GM20000 (cell line): ENCODE data around the gene STEAP3.
"Not testable (repeated sequence)": the region's sequence is repeated elsewhere in the genome, so short reads cannot be mapped to it uniquely, and the experiment has no call there.

Source experiments
- DNase-seq: peaks from one replicate; pipeline ENCODE4 v3.0.0; 2012; ENCODE audit warnings: low spot score
- TF ChIP-seq, protein P1 (sequence below): IDR thresholded peaks from 2 replicates; pipeline ENCODE4 v1.5.1; 2012; ENCODE audit warnings: mild to moderate bottlenecking, control low read depth; ENCODE audit errors: extremely low read depth, missing control alignments

Gene STEAP3

DNA sequence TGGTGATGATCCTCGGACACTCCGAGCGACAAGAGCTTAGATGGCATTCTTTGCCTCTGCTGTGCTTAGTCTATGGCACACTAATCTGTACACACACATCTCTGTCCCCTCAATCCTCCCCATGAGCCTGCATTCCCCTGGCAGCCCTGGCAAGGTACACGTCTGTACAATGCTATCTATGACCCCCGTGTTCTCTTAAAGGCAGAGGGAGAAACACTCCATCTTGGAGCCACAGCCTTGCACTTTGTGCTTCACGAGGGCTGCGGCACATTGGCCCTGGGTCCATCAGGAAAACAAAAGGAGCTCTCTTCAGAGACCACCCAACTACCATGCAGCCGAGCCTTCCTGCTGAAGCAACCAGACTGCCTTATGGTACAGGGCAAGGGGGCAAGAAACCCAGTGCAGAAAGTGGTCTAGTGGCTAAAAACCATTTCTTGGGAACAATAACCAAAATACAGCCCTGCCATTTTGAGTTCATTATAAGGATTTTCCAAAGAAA lies 42.5 kb downstream of the STEAP3 start:
- DNase-seq = no peak
- TF ChIP-seq, protein P1, sequence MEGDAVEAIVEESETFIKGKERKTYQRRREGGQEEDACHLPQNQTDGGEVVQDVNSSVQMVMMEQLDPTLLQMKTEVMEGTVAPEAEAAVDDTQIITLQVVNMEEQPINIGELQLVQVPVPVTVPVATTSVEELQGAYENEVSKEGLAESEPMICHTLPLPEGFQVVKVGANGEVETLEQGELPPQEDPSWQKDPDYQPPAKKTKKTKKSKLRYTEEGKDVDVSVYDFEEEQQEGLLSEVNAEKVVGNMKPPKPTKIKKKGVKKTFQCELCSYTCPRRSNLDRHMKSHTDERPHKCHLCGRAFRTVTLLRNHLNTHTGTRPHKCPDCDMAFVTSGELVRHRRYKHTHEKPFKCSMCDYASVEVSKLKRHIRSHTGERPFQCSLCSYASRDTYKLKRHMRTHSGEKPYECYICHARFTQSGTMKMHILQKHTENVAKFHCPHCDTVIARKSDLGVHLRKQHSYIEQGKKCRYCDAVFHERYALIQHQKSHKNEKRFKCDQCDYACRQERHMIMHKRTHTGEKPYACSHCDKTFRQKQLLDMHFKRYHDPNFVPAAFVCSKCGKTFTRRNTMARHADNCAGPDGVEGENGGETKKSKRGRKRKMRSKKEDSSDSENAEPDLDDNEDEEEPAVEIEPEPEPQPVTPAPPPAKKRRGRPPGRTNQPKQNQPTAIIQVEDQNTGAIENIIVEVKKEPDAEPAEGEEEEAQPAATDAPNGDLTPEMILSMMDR = no peak

DNA sequence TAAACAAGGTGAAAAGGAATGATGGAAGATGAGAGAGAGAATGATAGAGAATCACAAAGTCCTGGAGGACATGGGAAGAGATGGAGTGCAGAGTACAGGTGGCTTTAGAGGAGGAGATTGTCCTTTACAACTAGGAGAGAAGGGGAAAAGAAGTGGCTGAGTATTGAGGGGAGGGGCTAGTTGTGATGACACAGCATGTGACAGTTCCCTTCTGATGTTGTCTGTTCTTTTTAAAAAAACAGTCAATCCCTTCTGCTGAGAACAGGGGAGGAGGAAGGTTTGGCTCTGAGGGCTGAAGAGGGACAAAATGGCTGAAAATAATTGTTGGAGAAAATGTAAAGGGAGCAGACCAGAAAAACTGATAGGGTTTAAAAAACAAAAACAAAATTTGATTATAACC lies 44.0 kb downstream of the STEAP3 start:
- TF ChIP-seq, protein P1 = no peak
- no peak for DNase-seq

DNA sequence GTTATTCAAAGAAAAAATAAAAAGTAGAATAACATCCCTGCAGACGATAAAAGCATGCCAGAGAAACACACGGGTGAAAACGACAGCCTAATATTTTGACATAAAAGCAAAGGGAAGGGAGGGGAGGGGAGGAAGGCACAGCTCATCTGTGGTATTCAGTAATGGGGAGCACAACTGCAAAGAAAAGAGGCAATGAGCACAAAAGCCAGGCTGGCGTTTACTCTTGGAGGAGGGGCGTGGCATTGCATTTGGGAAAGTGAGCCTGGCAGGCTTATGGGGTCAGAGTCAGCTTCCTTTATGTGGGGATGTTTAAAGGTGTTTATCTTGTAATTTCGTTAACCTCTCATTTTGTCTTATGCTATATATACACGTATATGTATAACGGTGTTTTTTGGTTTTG lies 53.2 kb downstream of the STEAP3 start:
- no peak for DNase-seq
- TF ChIP-seq, protein P1 = no peak

DNA sequence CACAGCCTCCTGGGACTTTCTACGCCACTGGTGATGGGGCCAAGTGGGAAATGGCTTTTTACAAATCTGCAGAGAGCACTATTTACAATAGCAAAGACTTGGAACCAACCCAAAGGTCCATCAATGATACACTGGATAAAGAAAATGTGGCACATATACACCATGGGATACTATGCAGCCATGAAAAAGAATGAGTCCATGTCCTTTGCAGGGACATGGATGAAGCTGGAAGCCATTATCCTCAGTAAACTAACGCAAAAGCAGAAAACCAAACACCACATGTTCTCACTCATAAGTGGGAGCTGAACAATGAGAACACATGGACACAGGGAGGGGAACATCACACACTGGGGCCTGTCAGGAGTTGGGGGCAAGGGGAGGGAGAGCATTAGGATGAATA lies 54.8 kb downstream of the STEAP3 start:
- DNase-seq = not testable (repeated sequence)

DNA sequence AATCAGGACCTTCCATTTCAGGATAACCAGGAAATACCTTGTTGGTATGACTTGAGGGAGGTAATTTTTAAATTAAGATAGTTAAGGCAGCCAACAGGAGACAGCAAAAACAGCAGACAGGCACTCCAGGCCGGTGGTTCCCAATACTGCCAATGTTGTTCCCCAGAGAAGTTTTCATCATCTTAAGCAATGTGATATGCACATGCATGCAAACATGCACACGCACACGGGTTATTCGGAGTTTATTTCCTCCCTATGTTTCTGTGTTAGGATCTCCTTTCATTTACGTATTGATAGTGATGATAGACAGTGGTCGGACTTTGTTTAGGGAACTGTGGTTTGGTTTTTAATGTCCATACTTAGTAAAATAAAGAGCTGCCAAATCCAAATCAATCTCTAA lies 55.3 kb downstream of the STEAP3 start:
- TF ChIP-seq, protein P1 = no peak
- no peak for DNase-seq

DNA sequence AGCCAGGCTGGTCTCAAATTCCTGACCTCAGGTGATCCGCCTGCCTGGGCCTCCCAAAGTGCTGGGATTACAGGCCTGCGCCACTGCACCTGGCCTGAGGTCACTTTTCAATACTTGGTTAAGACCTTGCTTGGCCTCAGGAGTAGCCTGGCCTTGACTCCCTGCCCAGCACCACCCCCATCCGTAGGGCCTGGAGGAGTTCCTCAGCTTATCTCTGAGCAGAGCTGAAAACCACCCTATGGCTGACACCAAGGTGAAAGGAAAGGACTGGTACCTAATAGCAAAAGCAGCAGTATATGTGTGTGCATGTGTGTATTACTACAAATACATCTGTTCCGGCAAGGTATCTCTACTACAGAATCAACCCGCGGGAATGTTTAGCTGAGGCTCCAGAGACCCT lies 56.0 kb downstream of the STEAP3 start:
- no peak for DNase-seq
- TF ChIP-seq, protein P1 = no peak

DNA sequence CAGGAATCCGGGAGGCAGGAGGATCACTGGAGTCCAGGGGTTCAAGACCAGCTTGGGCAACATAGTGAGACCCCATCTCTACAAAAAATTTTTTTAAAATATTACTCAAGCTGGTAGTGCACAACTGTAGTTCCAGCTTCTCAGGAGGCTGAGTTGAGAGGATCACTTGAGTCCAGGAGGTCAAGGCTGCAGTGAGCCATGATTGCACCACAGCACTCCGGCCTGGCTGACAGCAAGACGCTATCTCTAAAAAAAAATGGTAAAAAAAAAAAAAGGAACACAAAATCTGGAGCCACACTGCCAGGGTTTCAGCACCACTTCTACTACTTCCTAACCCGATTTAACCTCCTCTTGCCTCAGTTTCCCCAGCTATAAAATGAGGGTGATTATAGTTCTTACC lies 57.0 kb downstream of the STEAP3 start:
- TF ChIP-seq, protein P1 = no peak

DNA sequence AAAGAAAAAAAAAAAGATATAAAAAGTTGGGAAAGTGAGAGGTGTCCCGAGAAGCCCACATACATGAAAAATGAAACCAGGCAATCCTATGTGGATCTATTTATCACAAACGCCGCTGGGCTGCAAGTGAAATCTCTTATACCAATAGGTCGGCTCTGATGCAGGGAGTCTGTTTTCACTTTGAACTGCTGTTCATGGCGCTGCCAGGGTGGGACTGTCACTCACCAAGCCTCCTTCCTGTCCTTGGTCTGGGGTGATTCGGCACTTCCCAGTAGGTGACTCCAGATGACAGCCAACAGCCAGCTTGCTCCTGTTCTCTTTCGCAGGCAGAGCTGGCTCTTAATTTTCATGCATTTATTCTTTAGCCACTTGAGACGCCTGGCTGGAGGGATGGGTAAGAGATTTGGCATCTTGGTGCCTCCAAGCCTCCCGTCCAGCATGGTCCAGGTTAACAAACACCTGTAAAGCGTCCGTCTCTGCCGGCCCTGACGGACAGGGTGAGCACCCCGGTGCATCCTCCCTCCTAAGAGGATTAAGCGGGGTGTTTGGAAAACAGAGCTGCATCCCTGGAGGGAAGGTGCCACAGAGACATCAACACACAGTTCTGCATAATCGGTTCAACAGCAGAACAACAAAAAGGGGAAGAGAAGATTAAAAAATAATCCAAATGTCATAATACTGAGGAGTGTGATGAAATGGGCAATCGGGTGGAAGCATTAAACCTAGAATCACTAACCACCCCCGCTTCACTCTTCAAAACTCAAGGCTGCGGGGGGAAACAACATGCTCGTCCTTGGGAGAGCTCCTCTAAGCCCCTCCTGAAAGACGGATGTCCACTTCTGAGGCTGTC lies 58.7 kb downstream of the STEAP3 start:
- DNase-seq = no peak
- TF ChIP-seq, protein P1 = no peak

More for the DNA sequence above, 57.0 kb downstream of the STEAP3 start:
- DNase-seq = no peak
